Erythroblast (primary cell): ENCODE data around the gene PRKG1.

ENCODE experiments used
- GATA1 ChIP-seq: IDR thresholded peaks from 2 replicates; pipeline ENCODE4 v1.6.1; 2011; ENCODE audit warnings: low read depth, mild to moderate bottlenecking, control low read depth, low read length, moderate library complexity
- POLR2A ChIP-seq: IDR thresholded peaks from 2 replicates; pipeline ENCODE4 v1.6.1; 2011; ENCODE audit warnings: mild to moderate bottlenecking, low read length

- TF ChIP-seq POLR2A (no peak), GATA1 (no peak)
Measured at GRCh38 chr10:51421853-51422252, 347.6 kb downstream of the PRKG1 start.
